Type B pancreatic cell (in vitro differentiated cells): Measurements from ENCODE around the gene TGM2. TPM values are rescaled to one million over a fixed set of nuclear protein-coding genes. Genes with fewer than 3 reads are reported as not detected.

Source experiments
- DNase-seq: peaks from one replicate; pipeline ENCODE4 v3.0.0; 2021; ENCODE audit warnings: mixed read lengths; ENCODE audit not compliant: unreplicated experiment; ENCODE audit errors: extremely low spot score
- H3K27ac Mint-ChIP-seq: 2 replicates; pipeline ENCODE4 v1.8.0; 2021; ENCODE audit warnings: mild to moderate bottlenecking, mixed read lengths
- H3K27me3 Mint-ChIP-seq: 2 replicates; pipeline ENCODE4 v1.8.0; 2021; ENCODE audit warnings: mixed read lengths
- H3K36me3 Mint-ChIP-seq: 2 replicates; pipeline ENCODE4 v1.8.0; 2021; ENCODE audit warnings: mixed read lengths
- H3K4me1 Mint-ChIP-seq: one replicate; pipeline ENCODE4 v1.8.0; 2021; ENCODE audit warnings: mixed read lengths; ENCODE audit not compliant: unreplicated experiment
- H3K4me3 Mint-ChIP-seq: 2 replicates; pipeline ENCODE4 v1.8.0; 2021; ENCODE audit warnings: mild to moderate bottlenecking, mixed read lengths
- H3K9me3 Mint-ChIP-seq: 2 replicates; pipeline ENCODE4 v1.8.0; 2021; ENCODE audit warnings: mixed read lengths
- CTCF ChIP-seq: fragments of 200-600 bp; sonication (generic); conservative IDR thresholded peaks from 2 replicates; pipeline ENCODE4 v1.5.0; 2021; ENCODE audit warnings: antibody characterized with exemption, mild to moderate bottlenecking
- total RNA-seq: library from RNA; stranded (reverse); gene quantifications from 2 replicates; pipeline ENCODE4 v1.2.1, GENCODE V29; 2021; ENCODE audit warnings: low replicate concordance

The TGM2 gene
- total RNA-seq, 1 donor from 2014 or later: 31.7 TPM

GRCh38 chr20:38179846-38180245 lies 14.8 kb upstream of the TGM2 start:
- no peak for DNase-seq
- Mint-ChIP-seq H3K27ac (no peak overlapping the region), H3K9me3 (no peaks in the 10 kb centered on the region), H3K4me1 (peaks cover 46% of the 10 kb centered on the region), H3K27me3 (peaks cover 7% of the 10 kb centered on the region), H3K4me3 (no peak overlapping the region), H3K36me3 (no peaks in the 10 kb centered on the region)
- no peak for TF ChIP-seq CTCF

GRCh38 chr20:38178581-38178980 lies 13.5 kb upstream of the TGM2 start:
- peaks cover 53% of the 10 kb centered on the region for H3K4me1 Mint-ChIP-seq
- no peaks in the 10 kb centered on the region for H3K36me3 Mint-ChIP-seq
- H3K27me3 Mint-ChIP-seq: peaks cover 4% of the 10 kb centered on the region
- no peak overlapping the region for H3K4me3 Mint-ChIP-seq
- no peaks in the 10 kb centered on the region for H3K9me3 Mint-ChIP-seq
- no peak for DNase-seq
- no peak for TF ChIP-seq CTCF
- no peak overlapping the region for H3K27ac Mint-ChIP-seq

- Mint-ChIP-seq H3K4me3 (no peak overlapping the region), H3K9me3 (no peaks in the 10 kb centered on the region), H3K36me3 (no peaks in the 10 kb centered on the region), H3K27me3 (peaks cover 3% of the 10 kb centered on the region), H3K4me1 (peaks cover 55% of the 10 kb centered on the region), H3K27ac (no peak overlapping the region)
- TF ChIP-seq CTCF: no peak
- no peak for DNase-seq
These were observed 13.0 kb upstream of the TGM2 start for GRCh38 chr20:38178065-38178491.

- H3K27ac Mint-ChIP-seq: no peak overlapping the region
- no peak for TF ChIP-seq CTCF
- no peak overlapping the region for H3K4me3 Mint-ChIP-seq
- no peaks in the 10 kb centered on the region for H3K36me3 Mint-ChIP-seq
- H3K27me3 Mint-ChIP-seq: peaks cover 3% of the 10 kb centered on the region
- DNase-seq: no peak
- peaks cover 59% of the 10 kb centered on the region for H3K4me1 Mint-ChIP-seq
- H3K9me3 Mint-ChIP-seq: no peaks in the 10 kb centered on the region
These were observed 12.1 kb upstream of the TGM2 start for GRCh38 chr20:38177201-38177600.

- H3K27ac Mint-ChIP-seq: no peak overlapping the region
- no peaks in the 10 kb centered on the region for H3K9me3 Mint-ChIP-seq
- TF ChIP-seq CTCF: peak; percentile 37
- H3K4me3 Mint-ChIP-seq: peak overlapping the region; percentile 13
- peaks cover 57% of the 10 kb centered on the region for H3K4me1 Mint-ChIP-seq
- DNase-seq: no peak
- no peaks in the 10 kb centered on the region for H3K36me3 Mint-ChIP-seq
- peaks cover 3% of the 10 kb centered on the region for H3K27me3 Mint-ChIP-seq
These were observed 10.5 kb upstream of the TGM2 start for GRCh38 chr20:38175304-38176180.
